Right lung (tissue), 5 donors: ENCODE data around the gene DDO. TPM values are rescaled to one million over a fixed set of nuclear protein-coding genes. Genes with fewer than 3 reads are reported as not detected.
"Not testable (repeated sequence)": the region's sequence is repeated elsewhere in the genome, so short reads cannot be mapped to it uniquely, and the experiment has no call there.

ENCODE experiments used
- DNase-seq, 2 donors: peaks; one replicate each; pipeline ENCODE4 v3.0.0-alpha.2; 2013
- polyA plus RNA-seq, 5 donors: library from polyadenylated mRNA; unstranded; fragments of 120-200 nt; gene quantifications; one replicate each; pipeline versions ENCODE4 v1.2.1 to v1.2.3, GENCODE V29; 2013; ENCODE audit warnings: inconsistent platforms in 1 of 5, low replicate concordance in 1 of 5; ENCODE audit not compliant: insufficient read length in 5 of 5, insufficient read depth in 1 of 5

DDO gene
- polyA plus RNA-seq, 5 donors = 0.77 to 2.1 (median 1.3) TPM

DNA sequence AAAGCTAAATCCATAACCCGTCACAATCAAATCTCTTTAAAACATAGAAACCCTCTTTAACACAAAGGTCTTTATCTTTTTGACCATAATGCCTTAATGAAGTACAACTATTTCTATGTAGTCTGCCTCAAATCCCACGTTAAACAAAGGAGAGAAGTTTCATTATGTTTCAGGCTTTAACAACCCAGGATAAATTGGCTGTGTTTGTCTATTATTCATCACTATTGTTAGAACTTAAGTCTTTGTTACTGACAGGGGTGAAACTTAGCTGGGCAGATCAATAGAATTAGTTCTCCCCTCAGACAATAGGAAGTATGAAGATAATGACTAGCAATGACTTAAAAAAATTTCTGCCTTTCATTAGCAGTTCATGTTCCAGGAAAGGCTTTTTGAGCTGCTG is 47.1 kb downstream of the DDO start:
- DNase-seq = no peak

GRCh38 chr6:110367825-110368224 is 47.5 kb downstream of the DDO start:
- DNase-seq = no peak

DNA sequence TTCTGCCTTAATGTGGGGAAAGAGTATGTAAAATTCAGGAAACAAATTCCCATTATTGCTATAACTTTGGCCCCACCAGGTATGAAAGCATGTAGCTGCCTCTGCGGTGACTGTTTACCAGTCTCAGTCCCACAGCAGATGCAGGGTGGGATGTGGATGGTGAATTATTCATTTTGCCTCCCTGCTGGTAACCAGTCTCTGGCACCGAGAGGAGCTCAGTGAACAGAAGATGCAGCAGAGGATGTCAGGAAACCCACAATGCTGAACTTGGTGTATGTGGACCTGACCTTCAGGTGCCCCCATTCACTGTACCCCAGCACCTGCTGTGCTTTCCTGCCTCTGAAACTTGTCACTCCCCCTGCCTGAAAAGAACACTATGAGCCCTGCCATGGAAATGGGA is 48.4 kb downstream of the DDO start:
- DNase-seq = no peak

DNA sequence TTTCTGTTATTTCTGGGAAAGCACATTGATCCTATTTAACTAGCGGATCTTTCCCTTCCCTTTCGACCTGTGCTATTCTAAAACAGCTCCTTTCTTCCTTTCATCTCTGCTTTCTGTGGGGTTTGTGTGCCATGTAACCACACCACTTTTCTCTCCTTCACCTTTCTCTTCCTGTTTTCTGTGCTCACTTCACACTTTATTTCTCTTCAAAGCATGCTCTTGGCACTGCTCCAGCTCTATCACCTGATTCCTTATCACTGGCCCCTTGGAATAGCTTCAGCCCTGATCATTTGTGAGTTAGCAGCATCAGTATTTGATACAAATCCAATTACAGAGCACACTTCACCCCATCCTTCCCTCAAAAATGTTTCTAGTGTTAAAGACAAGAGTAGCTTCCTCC is 49.1 kb downstream of the DDO start:
- no peak for DNase-seq

GRCh38 chr6:110364364-110365105 is 50.8 kb downstream of the DDO start:
- DNase-seq = no peak

GRCh38 chr6:110363748-110364147 is 51.6 kb downstream of the DDO start:
- DNase-seq = no peak

GRCh38 chr6:110360676-110361075 is 54.7 kb downstream of the DDO start:
- DNase-seq = no peak

GRCh38 chr6:110359556-110359955 is 55.8 kb downstream of the DDO start:
- DNase-seq = no peak

- DNase-seq = no peak
These were observed 56.7 kb downstream of the DDO start for GRCh38 chr6:110358553-110359160.

DNA sequence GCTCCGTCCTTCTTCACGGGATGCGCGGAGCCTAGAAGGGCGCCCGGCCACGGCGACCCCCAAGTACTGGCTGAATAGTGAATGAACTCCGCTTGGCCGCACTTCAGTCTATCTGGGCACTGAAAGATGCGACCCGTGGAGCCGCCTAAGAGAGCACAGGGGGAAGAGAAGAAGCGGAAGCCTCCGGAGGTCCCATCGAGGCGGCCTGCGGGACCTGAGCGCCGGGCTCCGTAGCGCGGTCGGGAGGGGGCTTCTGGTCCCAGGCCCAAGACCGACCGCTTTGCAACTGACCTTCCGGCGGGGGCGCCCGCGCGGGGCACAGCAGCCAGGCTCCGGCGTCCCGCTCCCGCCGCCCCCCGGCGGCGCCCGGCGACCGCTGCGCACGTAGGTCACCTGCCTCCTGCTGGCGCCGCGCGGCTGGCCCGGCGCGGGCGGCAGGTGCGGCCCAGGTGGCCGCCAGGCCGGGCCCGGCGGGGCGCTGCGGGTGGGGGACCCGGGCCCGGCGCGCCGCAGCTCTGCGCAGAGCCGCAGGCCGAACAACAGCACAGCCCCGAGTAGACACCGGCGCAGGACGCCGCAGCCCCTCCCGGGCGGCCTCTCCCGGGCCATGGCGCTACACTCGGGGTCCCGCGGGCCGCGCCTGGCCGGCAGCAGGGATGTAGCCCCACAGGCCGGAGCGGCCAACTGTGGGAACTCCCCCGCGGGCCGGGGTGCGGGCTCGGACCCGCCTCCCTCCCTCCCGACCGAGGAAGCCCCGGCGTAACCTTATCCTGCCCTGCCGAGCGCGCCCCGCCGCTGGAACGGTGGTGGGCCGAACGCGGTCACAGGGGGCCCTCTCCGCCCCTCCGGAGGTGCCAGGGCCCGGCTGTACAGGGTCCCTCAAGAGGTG is 57.5 kb downstream of the DDO start, which contains the start of gene METTL24:
TSS of gene METTL24 (minus strand) at position 686 of the 889 bp plus-strand sequence. CDS start at position 609, 77 bp downstream.
- DNase-seq = peak; percentile 40 to 49

- peak in 1 of 2 donors; percentile 24 for DNase-seq
These were observed 58.1 kb downstream of the DDO start for GRCh38 chr6:110357298-110357663.

GRCh38 chr6:110356778-110357177 is 58.6 kb downstream of the DDO start:
- no peak for DNase-seq

GRCh38 chr6:110355727-110356126 is 59.6 kb downstream of the DDO start:
- DNase-seq = no peak

GRCh38 chr6:110355022-110355421 is 60.4 kb downstream of the DDO start:
- no peak for DNase-seq

DNA sequence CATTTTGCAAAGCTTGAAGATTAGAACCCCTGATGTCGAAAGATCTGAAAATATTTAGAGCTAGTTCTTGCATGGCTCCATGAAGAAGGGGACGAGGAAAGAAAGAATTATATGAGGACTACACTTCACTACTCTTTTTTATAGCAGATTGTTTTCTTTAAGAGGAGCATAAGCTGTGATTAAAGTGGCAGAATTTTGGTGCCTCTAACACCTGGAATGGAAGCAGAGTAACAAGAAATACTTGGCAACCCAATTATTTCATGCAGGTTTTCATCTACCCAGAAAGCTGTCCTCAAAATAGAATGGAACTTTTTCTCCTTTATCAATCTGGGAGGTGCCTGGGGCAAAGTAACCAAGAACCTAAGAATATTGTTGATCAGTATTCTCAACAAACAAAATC is 61.2 kb downstream of the DDO start:
- DNase-seq = no peak

DNA sequence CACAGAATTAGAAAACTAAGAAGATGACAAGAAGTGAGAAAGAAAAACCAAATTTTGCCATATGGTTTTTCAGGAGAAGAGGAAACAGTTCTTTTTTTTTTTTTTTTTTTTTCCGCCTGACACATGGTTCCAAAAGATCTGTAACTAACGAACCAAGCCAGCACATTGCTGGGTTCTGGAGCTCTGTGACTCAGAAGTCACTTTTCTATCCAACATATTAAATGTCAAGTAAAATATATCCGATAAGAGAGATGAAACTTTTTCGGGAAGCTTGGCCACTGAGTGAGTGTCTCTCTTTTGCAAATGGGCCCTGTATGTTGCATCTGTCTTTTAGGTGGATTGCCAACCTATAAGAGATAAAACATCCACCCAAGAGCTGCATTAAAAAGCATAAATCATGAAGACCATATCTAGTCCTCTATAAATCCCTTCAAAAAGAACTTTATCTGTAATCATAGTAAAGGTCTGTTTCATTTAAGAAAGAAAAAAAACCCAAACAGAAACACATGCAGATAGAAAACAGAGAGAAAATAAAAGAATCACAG is 61.8 kb downstream of the DDO start:
- no peak for DNase-seq

DNA sequence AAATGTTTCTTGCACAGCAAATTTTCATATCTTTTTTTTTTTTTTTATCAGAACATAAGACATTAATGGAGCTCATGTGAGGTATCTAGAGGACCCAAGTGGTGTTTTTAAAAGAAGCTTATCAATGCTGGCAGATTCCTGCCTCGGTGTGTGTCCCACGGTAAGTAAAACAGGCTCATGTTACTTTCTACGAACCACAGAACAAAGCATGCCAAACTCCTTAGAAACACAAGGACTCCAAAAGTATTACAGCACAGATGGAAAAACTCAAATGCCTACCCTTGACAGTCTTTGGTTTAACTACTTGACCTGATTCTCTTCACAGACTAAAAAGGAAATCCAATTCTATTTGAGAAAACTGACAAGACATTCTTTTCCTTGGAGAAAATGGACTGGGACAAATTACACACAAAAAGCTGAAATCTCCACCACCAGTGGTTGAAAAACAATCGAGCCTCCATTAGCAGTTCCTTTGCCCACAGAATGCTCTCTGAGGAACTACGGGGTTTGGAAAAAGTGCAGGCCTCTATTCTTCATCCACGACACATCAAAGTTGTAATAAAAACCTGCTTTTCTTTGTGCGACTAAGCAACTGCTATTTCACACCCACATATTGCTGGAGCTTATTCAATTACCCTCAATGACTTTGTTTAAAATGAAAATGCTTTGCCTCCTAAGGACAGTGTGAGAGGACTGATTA is 62.7 kb downstream of the DDO start:
- peak in 1 of 2 donors; percentile 28 for DNase-seq

DNA sequence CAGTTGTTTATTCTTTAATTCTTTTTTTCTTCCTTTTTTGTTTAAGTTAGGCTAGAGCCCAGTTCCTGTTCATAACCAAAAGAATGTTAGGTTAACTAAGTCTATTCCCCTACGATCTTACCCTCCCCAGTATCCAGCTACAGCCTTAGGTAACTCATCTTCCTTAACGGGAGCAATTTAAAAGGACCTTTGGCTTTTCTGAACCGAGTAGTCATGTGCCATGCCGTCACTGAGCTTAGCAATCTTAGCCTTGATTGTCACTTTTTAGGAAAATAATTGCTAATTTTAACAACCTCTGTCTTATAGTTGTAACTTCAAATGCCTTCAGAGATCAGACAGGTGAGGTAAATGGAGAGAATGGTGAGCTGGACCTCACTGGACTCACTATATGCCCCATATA is 63.4 kb downstream of the DDO start:
- no peak for DNase-seq

DNA sequence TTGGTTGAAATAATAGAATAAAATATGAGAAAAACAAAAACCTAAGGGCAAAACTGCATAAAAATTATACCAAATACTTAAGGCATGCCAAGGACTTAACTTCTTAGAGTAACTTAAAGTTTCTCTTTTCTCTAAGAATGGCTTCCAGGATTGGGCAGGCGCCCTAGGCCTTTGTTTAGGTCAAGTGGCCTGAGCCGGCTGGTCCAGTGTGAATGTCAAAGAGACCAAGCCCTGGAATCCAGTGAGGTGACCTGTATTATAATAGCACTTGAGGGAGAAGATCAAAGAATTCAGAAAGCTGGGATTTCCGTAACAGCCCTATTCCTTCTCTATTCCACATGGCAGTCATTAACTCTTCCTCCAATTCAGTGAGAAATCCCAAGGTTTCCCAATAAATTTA is 63.8 kb downstream of the DDO start:
- no peak for DNase-seq

DNA sequence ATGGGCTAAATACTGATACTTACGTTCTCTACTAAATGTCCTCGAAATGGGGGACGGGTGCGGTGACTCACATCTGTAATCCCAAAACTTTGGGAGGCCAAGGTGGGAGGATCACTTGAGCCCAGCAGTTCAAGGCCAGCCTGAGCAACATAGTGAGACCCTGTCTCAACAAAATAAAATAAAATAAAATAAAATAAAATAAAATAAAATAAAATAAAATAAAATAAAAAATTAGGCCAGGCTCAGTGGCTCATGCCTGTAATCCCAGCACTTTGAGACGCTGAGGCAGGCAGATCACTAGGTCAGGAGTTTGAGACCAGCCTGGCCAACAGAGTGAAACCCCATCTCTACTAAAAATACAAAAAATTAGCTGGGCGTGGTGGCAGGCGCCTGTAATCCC is 64.8 kb downstream of the DDO start:
- DNase-seq = not testable (repeated sequence)

DNA sequence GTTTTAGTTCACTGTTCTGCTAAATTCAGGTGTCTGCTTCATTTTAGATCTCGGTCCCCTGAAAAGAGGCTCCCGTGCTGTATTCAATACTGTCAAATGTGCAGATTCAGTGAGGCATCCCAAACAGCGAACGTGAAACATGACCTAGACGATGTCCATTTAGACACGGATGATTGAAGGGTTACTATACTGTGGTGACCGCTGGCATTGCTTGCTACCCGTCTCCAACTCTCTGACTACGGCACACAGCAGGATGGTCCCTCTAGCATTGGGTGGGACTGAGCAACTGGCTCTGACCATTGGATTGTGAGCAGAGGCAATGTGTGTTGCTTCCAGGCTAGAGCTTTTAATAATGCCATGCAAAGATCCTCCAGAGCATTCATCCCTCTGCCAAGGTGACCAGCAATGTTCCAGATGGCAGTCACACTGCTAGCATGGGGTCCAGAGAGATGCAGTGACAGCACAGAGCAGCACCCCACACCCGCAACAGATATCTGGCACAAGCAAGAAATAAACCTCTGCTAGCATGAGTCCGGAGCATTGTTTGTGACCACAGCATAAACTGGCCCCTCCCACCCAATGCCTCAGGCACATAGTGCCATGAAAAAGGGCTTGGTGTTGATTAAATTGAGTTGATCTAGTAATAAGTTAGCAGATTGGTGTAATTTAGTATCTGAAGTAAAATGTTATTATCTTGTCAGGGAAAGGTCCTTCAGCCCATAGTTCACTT is 66.2 kb downstream of the DDO start:
- DNase-seq = no peak
